Mammary epithelial cell (primary cell): ENCODE data around the gene TMEM269.

Experiments
- EZH2 ChIP-seq: IDR thresholded peaks from 2 replicates; pipeline ENCODE4 v1.6.1; 2012; ENCODE audit warnings: low read length, inconsistent platforms, borderline replicate concordance
- TF ChIP-seq, protein P1 (sequence below), 2 donors: IDR thresholded peaks in 1 of 2; conservative IDR thresholded peaks in 1 of 2; 2 replicates each; pipeline ENCODE4 v1.5.1; 2011 to 2012; ENCODE audit warnings: inconsistent platforms in 2 of 2, low read length in 2 of 2, mild to moderate bottlenecking in 2 of 2, control low read depth in 1 of 2, low read depth in 1 of 2; ENCODE audit not compliant: insufficient read depth in 1 of 2; ENCODE audit errors: extremely low read depth in 1 of 2

DNA sequence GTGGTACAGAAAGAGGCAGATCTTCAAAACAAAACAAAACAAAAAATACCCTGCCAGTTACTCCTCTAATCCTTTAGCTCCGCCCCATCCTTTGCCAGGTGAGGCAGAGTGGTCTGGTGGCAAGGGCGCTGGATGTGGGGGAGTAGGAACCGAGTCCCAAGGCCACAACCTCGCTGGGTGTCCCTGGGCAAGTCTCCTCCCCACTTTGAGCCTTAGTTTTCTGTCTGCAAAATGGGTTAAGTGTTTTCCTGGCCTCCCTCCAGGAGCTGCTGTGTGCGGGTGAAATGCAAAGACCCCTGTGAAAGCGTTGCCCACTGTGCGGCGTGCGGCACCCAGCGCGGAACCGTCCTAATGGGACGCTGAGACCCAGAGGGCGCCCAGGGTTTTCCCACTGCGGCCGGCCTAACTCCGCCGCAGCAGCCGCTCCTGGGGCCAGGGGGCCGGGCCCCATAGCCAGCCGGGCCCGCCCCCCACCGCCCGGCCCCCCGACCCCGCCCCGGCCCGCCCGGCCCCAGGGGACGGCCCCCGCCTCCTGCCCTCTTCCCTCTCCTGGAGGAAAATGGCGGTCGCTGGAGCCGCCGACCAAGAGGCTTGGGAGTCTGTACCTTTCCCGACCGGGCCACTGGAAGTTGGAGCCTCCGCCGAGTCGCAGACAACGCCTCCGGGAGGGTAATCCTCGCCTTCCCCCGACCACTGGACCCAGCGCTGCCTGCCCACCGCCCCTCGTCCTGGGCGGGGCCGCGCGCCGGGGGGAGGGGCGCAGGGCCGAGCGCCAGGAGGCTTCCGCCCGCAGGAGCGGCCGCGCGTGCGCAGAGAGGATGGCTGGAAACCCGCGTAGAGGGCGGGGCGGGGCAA, 32.0 kb downstream of the TMEM269 start, which contains the start of the genes ERMAP and SVBP:
- TF ChIP-seq, protein P1, sequence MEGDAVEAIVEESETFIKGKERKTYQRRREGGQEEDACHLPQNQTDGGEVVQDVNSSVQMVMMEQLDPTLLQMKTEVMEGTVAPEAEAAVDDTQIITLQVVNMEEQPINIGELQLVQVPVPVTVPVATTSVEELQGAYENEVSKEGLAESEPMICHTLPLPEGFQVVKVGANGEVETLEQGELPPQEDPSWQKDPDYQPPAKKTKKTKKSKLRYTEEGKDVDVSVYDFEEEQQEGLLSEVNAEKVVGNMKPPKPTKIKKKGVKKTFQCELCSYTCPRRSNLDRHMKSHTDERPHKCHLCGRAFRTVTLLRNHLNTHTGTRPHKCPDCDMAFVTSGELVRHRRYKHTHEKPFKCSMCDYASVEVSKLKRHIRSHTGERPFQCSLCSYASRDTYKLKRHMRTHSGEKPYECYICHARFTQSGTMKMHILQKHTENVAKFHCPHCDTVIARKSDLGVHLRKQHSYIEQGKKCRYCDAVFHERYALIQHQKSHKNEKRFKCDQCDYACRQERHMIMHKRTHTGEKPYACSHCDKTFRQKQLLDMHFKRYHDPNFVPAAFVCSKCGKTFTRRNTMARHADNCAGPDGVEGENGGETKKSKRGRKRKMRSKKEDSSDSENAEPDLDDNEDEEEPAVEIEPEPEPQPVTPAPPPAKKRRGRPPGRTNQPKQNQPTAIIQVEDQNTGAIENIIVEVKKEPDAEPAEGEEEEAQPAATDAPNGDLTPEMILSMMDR (conservative IDR thresholded peaks at IDR 0.05 in 1 of 2, IDR thresholded peaks at IDR 0.05 in 1 of 2; ENCODE audit: extremely low read depth in 1 of 2, insufficient read depth in 1 of 2, low read depth in 1 of 2, low read length in 2 of 2), result no peak
- no peak for TF ChIP-seq EZH2
